Left ventricle myocardium inferior (tissue), 1 donor: ENCODE data around the gene PRKD2. TPM values are rescaled to one million over a fixed set of nuclear protein-coding genes. Genes with fewer than 3 reads are reported as not detected.

ENCODE experiments used
- DNase-seq: peaks from one replicate; pipeline ENCODE4 v3.0.0-alpha.2; 2020
- H3K27ac ChIP-seq: fragments of 200-600 bp; replicated peaks from 2 replicates; pipeline ENCODE4 v1.8.0; 2021
- H3K27me3 ChIP-seq: fragments of 200-600 bp; 2 replicates; pipeline ENCODE4 v1.8.0; 2021; ENCODE audit warnings: low read depth
- H3K36me3 ChIP-seq: fragments of 200-600 bp; 2 replicates; pipeline ENCODE4 v1.8.0; 2021
- H3K4me1 ChIP-seq: fragments of 200-600 bp; 2 replicates; pipeline ENCODE4 v1.8.0; 2021
- H3K4me3 ChIP-seq: fragments of 200-600 bp; 2 replicates; pipeline ENCODE4 v1.8.0; 2021; ENCODE audit warnings: mild to moderate bottlenecking, moderate library complexity
- H3K9me3 ChIP-seq: fragments of 200-600 bp; replicated peaks from 2 replicates; pipeline ENCODE4 v1.8.0; 2021
- CTCF ChIP-seq: fragments of 200-600 bp; IDR thresholded peaks from 2 replicates; pipeline ENCODE4 v1.8.0; 2021; ENCODE audit warnings: antibody characterized with exemption, mild to moderate bottlenecking, borderline replicate concordance
- intact Hi-C: fragments of 100-400 bp; cut with micrococcal nuclease; formaldehyde crosslinking; loops from one replicate; pipeline ENCODE4 v1.11.0; 2022
- total RNA-seq: library from RNA; stranded (reverse); fragmentation: NEBNext Ultra II Directional; extraction: Animal tissue kit (Norgen Biotek cat#: 25700); gene quantifications from one replicate; pipeline ENCODE4 v1.2.1, GENCODE V29; 2021
- donor health status: DM: no; HTN: yes; CAD: no; lungs with severe emphysema.

Gene PRKD2
- total RNA-seq, 1 donor from 2014 or later: 7.9 TPM

GRCh38 chr19:46670813-46671212, 46.1 kb downstream of the PRKD2 start:
- Histone ChIP-seq H3K4me3 (no peak overlapping the region), H3K4me1 (no peaks in the 10 kb centered on the region), H3K27me3 (no peaks in the 10 kb centered on the region), H3K36me3 (peaks cover 23% of the 10 kb centered on the region), H3K27ac (no peak overlapping the region), H3K9me3 (no peaks in the 10 kb centered on the region)
- no peak for TF ChIP-seq CTCF
- no peak for DNase-seq
- intact Hi-C loops: no loop called here

DNA sequence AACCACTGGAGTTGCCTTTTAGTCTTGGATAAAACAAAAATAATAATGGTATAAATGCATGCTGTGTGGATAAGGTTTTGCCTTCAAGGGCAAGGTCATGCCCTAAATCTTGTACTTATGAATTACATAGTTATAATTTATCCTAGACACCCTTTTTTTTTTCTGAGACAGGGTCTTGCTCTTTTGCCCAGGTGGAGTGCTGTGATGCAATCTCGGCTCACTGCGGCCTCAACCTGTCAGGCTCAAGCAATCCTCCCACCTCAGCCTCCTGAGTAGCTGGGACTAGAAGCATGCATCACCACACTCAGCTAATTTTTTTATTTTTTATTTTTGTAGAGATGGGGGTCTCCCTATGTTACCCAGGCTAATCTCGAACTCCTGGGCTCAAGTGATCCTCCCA, 48.3 kb downstream of the PRKD2 start:
- Histone ChIP-seq H3K27ac (no peak overlapping the region), H3K4me3 (no peak overlapping the region), H3K4me1 (no peaks in the 10 kb centered on the region), H3K36me3 (peaks cover 7% of the 10 kb centered on the region), H3K9me3 (no peaks in the 10 kb centered on the region), H3K27me3 (no peaks in the 10 kb centered on the region)
- intact Hi-C loops: no loop called here
- TF ChIP-seq CTCF: no peak
- DNase-seq: no peak

DNA sequence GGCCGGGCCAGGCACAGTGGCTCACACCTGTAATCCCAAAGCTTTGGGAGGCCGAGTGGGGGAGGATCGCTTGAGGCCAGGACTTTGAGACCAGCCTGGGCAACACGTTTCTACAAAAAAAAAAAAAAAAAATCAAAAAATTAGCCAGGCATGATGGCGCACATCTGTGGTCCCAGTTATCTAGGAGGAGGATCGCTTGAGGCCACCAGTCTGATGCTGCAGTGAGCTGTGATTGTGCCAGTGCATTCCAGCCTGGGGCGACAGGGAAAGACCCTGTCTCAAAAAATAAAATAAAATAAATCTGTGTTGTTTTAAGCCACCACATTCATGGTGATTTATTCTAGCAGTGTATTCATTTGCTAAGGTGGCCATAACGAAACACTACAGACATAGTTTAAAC, 51.8 kb downstream of the PRKD2 start:
- H3K9me3 ChIP-seq: no peaks in the 10 kb centered on the region
- H3K4me3 ChIP-seq: no peak overlapping the region
- intact Hi-C loops: loop anchor here (2.0 kb wide), 1 partner anchor 50 kb away; no protein-coding TSS in a partner anchor
- H3K27me3 ChIP-seq: peaks cover 3% of the 10 kb centered on the region
- no peak overlapping the region for H3K27ac ChIP-seq
- no peaks in the 10 kb centered on the region for H3K36me3 ChIP-seq
- DNase-seq: no peak
- no peak for TF ChIP-seq CTCF
- peaks cover 17% of the 10 kb centered on the region for H3K4me1 ChIP-seq

DNA sequence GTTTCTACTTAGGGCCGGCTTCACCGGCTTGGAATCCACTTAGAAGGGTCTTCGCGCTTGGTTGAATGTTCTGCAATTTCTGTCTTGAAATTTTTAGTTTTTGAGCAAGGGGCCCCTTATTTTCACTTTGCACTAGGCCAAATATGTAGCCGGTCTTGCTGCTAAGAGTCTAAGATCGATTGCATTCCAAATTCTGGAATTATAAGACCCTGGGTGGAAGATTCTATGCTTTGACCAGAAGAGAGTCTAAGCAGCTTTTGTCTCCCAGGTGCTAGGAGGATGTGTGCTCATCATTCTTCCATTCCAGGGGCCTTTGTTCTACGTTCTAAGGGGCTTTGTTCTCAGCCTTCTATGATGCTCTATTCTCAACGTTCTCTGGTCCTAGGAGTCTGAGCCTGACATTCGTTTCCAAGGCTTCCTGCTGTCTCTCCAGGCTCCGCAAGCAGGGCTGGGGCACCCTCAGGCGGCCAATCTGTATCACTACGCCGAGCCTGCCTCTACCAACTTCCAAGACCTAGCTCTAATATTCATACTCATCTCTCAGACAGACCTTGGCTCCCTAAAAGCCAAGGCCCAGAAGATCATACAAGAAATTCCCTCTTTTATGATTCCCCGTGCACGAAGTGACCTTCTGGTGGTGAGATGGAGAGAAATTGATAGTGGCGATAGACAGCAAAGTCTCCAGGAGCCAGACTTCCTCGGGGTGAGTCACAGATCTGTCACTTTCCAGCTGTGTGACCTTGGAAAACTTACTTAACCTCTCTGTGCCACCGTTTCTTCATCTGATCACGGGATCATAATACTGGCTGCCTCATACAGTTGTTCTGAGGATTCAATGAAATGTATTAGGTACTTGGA, 55.0 kb downstream of the PRKD2 start:
- peaks cover 34% of the 10 kb centered on the region for H3K4me1 ChIP-seq
- H3K36me3 ChIP-seq: no peaks in the 10 kb centered on the region
- peaks cover 22% of the 10 kb centered on the region for H3K27me3 ChIP-seq
- H3K27ac ChIP-seq: peak overlapping the region; percentile 77
- peak; percentile 77 for DNase-seq
- H3K9me3 ChIP-seq: no peaks in the 10 kb centered on the region
- intact Hi-C loops: no loop called here
- TF ChIP-seq CTCF: peak; percentile 97
- H3K4me3 ChIP-seq: peak overlapping the region; percentile 81

GRCh38 chr19:46661020-46661731, 55.7 kb downstream of the PRKD2 start, which contains the start of gene DACT3:
Gene DACT3 (minus strand): TSS chr19:46661182. CDS start chr19:46661064, 118 bp downstream.
- TF ChIP-seq CTCF: peak; percentile 20
- Histone ChIP-seq H3K27ac (peak within 1 kb of the TSS; percentile 82), H3K4me1 (peaks cover 34% of the 10 kb centered on the region), H3K4me3 (peak within 1 kb of the TSS; percentile 81), H3K36me3 (no peaks in the 10 kb centered on the region), H3K9me3 (no peaks in the 10 kb centered on the region), H3K27me3 (peaks cover 22% of the 10 kb centered on the region)
- intact Hi-C loops: no loop called here
- peak; percentile 100 for DNase-seq
